Measurements from ENCODE around the gene RGS7. TPM values are rescaled to one million over a fixed set of nuclear protein-coding genes. Genes with fewer than 3 reads are reported as not detected.

Gene RGS7
- total RNA-seq, 1 donor: 0.36 TPM

DNA sequence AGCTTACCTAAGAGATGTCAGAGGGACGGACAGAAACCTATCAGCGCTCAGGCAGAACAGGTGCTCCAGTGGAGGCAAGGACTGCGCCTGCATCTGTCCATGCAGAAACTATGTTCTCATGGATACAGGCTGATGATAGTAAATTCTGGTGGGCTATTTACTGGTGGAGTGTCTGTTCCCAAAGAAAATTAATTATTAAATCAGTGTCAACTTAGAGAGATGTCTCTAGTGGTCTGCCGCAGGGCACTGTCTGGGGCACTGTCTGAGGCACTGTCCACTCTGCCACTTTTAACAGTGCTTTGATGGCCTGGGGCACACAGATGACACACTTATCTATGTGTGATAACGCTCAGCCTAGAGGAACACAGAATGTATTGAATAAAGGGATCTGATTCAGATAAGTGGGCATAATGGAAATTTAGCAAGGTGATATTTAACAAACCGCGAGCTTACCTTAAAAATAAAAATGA is 148.1 kb downstream of the RGS7 start:
- no peaks in the 10 kb centered on the region for H3K4me1 ChIP-seq (ENCODE audit: insufficient read depth, low read length)
- H3K4me2 ChIP-seq (ENCODE audit: insufficient read depth, low read length): no peak overlapping the region
- no peaks in the 10 kb centered on the region for H4K20me1 ChIP-seq (ENCODE audit: insufficient read depth, low read length)
- no peak overlapping the region for H3K27ac ChIP-seq (ENCODE audit: low read depth, low read length)
- no peaks in the 10 kb centered on the region for H3K79me2 ChIP-seq (ENCODE audit: insufficient read depth, low read length)
- no peak overlapping the region for H2AFZ ChIP-seq (ENCODE audit: low read length)
- no peaks in the 10 kb centered on the region for H3K36me3 ChIP-seq (ENCODE audit: insufficient read depth, low read length)
- TF ChIP-seq, protein P1, sequence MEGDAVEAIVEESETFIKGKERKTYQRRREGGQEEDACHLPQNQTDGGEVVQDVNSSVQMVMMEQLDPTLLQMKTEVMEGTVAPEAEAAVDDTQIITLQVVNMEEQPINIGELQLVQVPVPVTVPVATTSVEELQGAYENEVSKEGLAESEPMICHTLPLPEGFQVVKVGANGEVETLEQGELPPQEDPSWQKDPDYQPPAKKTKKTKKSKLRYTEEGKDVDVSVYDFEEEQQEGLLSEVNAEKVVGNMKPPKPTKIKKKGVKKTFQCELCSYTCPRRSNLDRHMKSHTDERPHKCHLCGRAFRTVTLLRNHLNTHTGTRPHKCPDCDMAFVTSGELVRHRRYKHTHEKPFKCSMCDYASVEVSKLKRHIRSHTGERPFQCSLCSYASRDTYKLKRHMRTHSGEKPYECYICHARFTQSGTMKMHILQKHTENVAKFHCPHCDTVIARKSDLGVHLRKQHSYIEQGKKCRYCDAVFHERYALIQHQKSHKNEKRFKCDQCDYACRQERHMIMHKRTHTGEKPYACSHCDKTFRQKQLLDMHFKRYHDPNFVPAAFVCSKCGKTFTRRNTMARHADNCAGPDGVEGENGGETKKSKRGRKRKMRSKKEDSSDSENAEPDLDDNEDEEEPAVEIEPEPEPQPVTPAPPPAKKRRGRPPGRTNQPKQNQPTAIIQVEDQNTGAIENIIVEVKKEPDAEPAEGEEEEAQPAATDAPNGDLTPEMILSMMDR (IDR thresholded peaks at IDR 0.05; ENCODE audit: extremely low read depth, low read depth, low read length): no peak
- no peak overlapping the region for H3K4me3 ChIP-seq (ENCODE audit: insufficient read depth, low read length)
- no peak for DNase-seq (ENCODE audit: insufficient read length, low spot score, missing footprints)
- no peaks in the 10 kb centered on the region for H3K9me3 ChIP-seq (ENCODE audit: low read depth, low read length)
- no peaks in the 10 kb centered on the region for H3K27me3 ChIP-seq (ENCODE audit: insufficient read depth, low read length)

DNA sequence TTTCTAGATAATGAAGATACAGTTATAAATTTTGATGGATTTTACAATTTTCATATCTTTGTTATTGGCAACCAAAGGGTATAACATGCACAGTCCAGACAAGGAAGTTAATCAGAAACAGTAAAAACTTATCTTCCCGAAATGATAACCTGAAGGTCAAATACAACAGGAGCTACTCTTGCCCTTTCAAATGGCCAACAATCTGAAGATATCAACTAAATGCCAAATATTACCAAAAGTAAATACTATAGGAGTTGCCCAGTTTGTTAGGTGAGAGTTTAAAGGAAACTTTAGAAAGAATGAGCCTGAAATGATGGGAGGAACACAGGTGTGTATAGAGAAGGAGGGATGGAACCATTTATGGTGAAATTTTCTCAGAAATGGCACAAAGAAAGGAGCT is 153.2 kb downstream of the RGS7 start:
- Histone ChIP-seq H3K4me1 (ENCODE audit: insufficient read depth, low read length) (no peaks in the 10 kb centered on the region), H3K79me2 (ENCODE audit: insufficient read depth, low read length) (no peaks in the 10 kb centered on the region), H4K20me1 (ENCODE audit: insufficient read depth, low read length) (no peaks in the 10 kb centered on the region), H2AFZ (ENCODE audit: low read length) (no peak overlapping the region), H3K27me3 (ENCODE audit: insufficient read depth, low read length) (no peaks in the 10 kb centered on the region), H3K4me3 (ENCODE audit: insufficient read depth, low read length) (no peak overlapping the region), H3K36me3 (ENCODE audit: insufficient read depth, low read length) (no peaks in the 10 kb centered on the region), H3K4me2 (ENCODE audit: insufficient read depth, low read length) (no peak overlapping the region), H3K9me3 (ENCODE audit: low read depth, low read length) (no peaks in the 10 kb centered on the region), H3K27ac (ENCODE audit: low read depth, low read length) (no peak overlapping the region)
- TF ChIP-seq, protein P1 (IDR thresholded peaks at IDR 0.05; ENCODE audit: extremely low read depth, low read depth, low read length): no peak
- no peak for DNase-seq (ENCODE audit: insufficient read length, low spot score, missing footprints)

DNA sequence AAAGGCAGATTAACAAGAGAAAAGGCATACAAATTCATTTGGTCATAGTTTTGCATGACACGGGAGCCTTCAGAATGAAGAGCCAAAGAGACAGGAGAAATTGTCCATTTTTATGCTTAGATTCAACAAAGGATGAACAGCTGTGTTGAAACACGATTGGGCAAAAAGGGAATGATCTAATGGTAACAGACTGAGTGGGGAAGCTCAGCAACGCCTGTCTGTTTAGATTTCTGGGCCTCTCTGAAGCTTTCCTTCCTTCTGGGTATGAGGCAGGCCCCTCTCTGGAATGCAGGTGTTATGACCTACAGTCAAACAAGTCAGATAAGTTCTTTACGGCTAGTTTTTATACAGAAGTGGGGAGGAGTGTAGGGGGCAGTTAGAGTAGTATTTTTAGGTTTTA is 154.6 kb downstream of the RGS7 start:
- DNase-seq (ENCODE audit: insufficient read length, low spot score, missing footprints): no peak
- H3K4me3 ChIP-seq (ENCODE audit: insufficient read depth, low read length): no peak overlapping the region
- H3K79me2 ChIP-seq (ENCODE audit: insufficient read depth, low read length): no peaks in the 10 kb centered on the region
- no peaks in the 10 kb centered on the region for H3K4me1 ChIP-seq (ENCODE audit: insufficient read depth, low read length)
- no peaks in the 10 kb centered on the region for H4K20me1 ChIP-seq (ENCODE audit: insufficient read depth, low read length)
- H3K4me2 ChIP-seq (ENCODE audit: insufficient read depth, low read length): no peak overlapping the region
- TF ChIP-seq, protein P1 (IDR thresholded peaks at IDR 0.05; ENCODE audit: extremely low read depth, low read depth, low read length): no peak
- H2AFZ ChIP-seq (ENCODE audit: low read length): no peak overlapping the region
- H3K36me3 ChIP-seq (ENCODE audit: insufficient read depth, low read length): no peaks in the 10 kb centered on the region
- H3K9me3 ChIP-seq (ENCODE audit: low read depth, low read length): no peaks in the 10 kb centered on the region
- no peak overlapping the region for H3K27ac ChIP-seq (ENCODE audit: low read depth, low read length)
- no peaks in the 10 kb centered on the region for H3K27me3 ChIP-seq (ENCODE audit: insufficient read depth, low read length)

DNA sequence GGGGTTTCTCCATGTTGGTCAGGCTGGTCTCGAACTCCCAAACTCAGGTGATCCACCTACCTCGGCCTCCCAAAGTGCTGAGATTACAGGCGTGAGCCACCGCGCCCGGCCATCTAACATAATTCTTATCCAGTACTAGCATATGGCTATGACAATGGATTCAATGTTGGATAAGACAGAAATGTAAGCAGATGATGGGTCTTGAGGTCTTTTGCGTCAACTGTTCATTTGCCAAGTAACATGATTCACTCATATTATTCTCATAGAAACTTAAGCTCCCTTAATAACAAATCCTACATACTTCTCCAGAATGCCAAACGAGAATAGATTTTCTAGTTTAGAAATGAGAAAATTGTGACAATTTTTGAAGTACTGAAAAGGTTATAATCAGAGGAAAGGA is 170.3 kb downstream of the RGS7 start:
- H3K36me3 ChIP-seq (ENCODE audit: insufficient read depth, low read length): no peaks in the 10 kb centered on the region
- no peaks in the 10 kb centered on the region for H3K27me3 ChIP-seq (ENCODE audit: insufficient read depth, low read length)
- H3K79me2 ChIP-seq (ENCODE audit: insufficient read depth, low read length): no peaks in the 10 kb centered on the region
- H3K9me3 ChIP-seq (ENCODE audit: low read depth, low read length): no peaks in the 10 kb centered on the region
- no peaks in the 10 kb centered on the region for H3K4me1 ChIP-seq (ENCODE audit: insufficient read depth, low read length)
- no peak overlapping the region for H2AFZ ChIP-seq (ENCODE audit: low read length)
- H4K20me1 ChIP-seq (ENCODE audit: insufficient read depth, low read length): no peaks in the 10 kb centered on the region
- no peak overlapping the region for H3K4me2 ChIP-seq (ENCODE audit: insufficient read depth, low read length)
- no peak overlapping the region for H3K4me3 ChIP-seq (ENCODE audit: insufficient read depth, low read length)
- H3K27ac ChIP-seq (ENCODE audit: low read depth, low read length): no peak overlapping the region
- TF ChIP-seq, protein P1 (IDR thresholded peaks at IDR 0.05; ENCODE audit: extremely low read depth, low read depth, low read length): no peak
- no peak for DNase-seq (ENCODE audit: insufficient read length, low spot score, missing footprints)

Measured in osteoblast (primary cell).